NCI-H146 treated with DMSO at 0.1 percent for 48 hours (cell line): ENCODE measurements around the gene OR52I2.

Source experiments
- DNase-seq: peaks from one replicate; lab custom pipeline; 2025; ENCODE audit not compliant: unreplicated experiment; lab: John Stamatoyannopoulos, UW

The OR52I2 gene

DNA sequence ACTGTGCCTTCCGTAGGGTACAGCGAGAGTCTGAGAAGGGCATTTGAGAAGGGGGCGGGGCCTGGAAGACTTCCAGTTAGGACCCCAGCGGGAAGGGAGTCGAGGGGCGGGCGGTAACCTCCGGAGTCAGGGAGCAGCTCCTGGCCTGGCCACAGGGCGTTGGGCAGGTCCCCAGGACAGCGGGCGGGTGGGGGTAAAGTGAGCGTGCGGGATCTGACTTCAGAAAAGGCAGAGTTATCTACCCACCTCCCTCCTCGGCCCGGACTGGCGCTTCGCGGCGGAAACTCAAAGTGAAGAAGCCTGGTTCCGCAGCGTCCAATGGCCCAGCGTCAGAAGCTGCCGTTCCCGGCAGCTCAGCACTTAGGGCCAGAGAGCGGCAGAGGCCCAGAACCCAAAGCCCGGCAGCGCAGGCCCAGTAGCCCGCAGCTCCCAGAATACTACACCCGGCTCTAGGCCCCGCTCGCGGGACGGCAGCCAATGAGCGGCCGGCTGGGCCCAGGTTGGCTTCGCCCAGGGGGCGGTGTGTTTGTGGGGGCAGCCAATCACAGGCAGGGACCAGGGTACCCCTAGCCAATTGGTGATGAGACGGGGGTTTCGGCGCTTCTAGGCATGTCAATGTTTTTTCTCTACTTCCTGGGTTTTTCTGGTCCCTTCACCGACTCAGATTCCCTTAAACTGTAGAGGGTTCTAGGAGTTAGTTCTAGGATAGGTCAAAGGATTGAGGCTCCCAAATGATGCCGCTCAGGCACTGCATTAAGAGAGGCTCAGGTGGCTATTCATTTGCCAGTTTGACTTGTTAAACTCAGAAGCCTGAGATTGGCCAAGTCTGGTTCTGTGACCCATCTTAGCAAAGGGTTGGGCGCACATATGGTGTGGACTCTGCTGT, 26.5 kb downstream of the OR52I2 start, which contains the start of gene TRIM68:
Gene TRIM68 (minus strand): TSS at position 451 of the 886 bp plus-strand sequence. CDS start 2,727 bp downstream, outside the sequence.
- peak; percentile 91 for DNase-seq

DNA sequence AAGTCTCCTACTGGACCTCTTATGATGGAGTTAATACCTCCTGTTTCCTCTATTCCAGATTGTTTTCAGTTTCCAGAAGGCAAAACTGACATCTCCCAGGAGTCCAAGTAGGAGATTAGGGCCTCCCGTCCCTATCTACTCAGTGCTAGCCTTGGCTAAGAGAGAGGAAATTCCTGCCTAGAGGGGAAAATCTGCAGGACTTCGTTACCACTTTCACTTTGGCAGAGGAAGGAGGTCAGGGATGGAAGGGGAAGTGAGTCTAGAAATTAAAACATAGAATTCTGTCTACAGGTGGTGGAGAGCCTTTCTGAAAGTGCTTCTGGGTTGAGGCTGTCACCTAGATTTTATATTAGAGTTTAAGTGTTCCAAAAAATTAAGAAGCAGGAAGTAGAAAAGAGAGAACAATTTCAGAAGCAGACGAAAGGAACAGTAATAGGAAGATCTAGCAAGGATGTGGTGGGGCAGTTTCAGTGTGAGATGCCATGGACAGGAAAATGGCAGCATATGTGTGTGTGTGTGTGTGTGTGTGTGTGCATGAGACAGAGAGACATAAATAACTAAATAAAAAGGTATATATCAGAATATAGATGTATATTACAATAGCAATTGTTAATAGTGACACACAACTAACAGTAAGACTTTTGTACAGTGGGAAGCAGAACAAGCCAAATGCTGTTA, 28.9 kb downstream of the OR52I2 start:
- no peak for DNase-seq

DNA sequence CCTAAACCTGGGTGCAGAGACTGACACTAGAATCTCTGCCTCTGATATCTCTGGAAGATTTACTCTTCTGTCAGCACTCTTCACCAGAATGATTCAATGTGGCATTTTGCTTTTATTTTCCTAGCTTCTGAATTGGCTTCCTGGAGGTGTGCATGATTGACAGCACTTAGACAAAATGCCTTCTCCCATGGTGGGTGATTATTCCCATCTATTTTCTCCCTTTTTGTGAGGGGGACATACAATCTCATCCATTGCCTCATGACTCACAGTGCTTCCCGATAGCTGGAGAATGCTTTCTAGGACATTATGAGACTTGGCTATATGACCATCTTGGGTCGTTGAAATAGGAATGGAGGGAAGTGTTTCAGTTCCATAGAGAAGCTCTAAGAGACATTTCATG, 30.4 kb downstream of the OR52I2 start:
- DNase-seq: no peak

DNA sequence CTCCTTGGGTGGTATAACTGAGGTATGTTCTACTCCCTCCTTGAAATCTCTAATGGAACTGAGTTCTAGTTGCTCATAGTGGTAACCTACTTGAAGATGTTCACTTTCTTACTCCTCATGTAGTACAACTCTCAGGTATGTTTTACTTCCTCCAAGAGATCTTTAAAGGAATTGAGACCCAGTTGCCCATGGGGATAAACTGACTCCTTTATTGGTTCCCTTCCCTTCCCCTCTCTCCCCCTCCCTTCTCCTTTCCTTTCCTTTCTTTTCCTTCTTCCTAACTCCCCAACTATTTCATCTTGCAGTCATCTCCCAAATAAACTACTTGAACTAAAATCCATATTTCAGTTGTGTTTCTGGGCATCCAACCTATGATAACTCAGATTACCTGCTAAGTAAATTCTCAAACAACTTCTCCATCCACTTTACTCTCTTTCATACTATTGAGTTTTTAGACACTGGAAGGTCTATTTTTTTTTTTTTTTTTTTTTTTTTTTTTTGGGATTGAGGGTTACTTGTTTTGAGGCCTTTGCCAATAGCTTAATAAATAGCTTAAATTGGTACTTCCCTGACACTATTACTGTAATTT, 34.4 kb downstream of the OR52I2 start:
- no peak for DNase-seq

DNA sequence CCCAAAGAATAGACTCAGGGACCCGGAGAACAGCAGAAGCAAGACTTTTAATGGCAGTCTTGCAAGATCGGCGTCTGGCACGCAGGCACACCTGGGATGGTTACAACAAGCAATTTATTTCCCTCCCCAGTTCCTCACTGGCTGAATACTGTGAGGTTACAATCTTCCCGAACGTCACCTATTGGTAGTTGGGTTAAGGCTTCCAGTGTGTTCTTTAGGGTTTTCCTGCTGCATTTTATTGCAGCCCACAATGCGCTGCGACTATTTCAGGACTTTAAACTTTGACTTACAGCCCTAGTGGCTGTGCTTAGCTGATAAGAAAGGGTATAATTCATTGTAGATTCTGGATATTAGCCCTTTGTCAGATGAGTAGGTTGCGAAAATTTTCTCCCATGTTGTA, 38.0 kb downstream of the OR52I2 start:
- no peak for DNase-seq

DNA sequence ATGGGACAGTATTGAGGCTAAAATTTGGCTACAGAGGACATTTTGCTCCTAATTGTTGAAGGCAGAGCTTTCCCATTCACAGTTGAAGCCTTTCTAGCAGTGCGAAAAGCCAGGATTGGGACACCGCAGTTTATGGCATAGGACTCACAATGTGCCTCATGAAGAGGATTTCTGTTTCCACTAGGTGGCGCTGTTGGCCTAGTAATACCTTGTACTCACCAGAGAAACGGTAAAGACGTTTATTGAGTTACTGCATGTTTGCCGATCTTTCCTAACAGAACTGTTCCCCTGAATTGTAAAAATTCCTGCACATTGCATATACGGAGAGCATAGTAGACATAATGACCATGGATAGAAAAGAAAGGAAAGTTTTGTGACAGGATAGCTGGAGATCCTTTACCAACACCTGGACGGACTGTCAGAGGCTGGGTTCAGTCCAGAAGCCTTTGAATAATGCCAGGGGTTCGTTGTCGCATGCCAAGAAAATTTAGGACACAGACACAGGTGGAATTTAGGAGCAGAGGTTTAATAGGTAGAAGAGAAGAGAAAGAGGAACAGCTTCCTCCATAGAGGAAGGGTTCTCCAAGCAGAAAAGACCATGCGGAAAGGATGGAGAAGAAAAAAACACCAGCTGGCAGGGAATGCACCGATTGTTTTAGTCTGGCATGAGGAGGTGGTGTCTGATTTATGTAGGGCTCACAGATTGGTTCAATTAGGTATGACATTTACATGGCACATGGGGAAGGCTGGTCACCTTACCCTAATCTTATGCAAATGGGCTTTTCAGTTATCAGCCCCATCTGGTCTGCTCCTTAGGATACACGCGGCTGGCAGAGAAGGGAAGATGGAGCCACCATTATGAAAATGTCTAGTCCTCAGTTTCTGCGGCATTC, 44.9 kb downstream of the OR52I2 start:
- peak; percentile 81 for DNase-seq

DNA sequence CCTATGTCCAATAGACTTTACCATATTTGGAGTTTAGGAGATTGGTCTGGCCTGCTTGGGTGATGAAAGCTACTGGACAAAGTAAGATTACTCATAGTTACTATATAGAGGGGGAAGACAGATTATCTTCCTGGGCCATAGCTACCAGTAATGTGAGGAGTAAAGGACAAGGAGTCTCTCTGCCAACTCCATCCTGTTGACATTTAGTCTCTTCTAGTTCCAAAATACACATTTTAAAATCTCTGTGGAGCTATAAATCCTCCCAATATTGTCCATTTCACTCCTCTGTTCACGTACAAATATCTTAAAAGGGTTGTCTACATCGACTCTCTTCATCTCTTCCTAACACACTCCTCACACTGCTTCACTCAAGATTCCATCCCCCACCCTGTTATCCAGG, 54.6 kb downstream of the OR52I2 start:
- no peak for DNase-seq

DNA sequence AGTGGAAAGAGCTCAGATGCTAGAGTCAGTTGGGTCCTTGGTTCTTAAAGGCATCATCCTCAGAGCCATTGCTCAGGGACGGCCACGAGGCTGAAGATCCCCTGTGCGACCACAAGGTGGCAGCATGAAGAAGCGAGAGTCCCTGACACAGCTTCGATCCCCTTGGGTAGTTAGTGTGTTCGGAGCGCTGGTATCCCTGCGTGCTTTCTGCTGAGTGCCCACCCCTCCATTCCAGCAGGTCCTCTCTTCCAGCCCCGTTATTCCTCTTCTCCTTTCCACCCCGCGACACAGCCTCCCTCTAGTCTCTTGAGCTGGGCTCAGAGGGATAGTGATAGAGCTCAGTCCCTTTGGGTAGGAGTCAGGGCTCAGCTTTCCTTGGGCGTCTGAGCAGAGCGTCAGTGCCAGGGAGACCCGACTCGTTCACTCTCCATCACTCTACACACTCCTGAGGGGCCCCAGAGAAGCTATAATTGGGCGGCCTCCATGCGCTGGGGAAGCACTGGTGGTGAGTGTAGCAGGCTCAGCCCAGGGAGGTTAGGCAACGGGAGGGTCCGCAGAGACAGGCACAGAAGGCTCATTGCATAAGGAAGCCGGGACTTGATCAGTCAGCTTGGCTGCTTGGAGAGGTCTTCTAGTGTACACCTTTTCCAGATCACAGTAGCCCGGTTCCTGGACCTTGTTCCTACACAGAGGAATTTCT, 55.6 kb downstream of the OR52I2 start, which contains the start of gene OR51D1:
Gene OR51D1 (plus strand): TSS at position 516 of the 700 bp plus-strand sequence. CDS start 2,314 bp downstream, outside the sequence.
- peak; percentile 79 for DNase-seq

DNA sequence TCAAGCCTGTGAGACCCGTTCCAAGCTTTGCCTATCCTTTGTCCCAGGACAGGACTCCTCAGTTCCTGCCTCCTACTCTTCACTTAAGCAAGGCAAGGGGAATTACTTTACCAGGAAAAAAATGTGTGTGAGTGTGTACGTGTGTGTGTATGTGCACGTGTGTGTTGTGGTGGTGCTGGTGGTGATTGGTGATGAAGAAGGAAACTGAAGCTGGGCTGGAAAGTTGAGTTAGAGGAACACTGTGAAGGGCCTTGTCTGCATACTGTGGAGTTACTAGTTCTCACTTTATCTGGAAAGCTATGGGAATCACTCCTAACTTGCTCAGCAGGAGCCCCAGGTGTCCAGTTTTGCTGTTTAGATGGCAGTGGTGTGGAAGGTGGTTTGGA, 56.1 kb downstream of the OR52I2 start:
- DNase-seq: peak; percentile 14

GRCh38 chr11:4639931-4640330, 58.4 kb downstream of the OR52I2 start:
- no peak for DNase-seq

DNA sequence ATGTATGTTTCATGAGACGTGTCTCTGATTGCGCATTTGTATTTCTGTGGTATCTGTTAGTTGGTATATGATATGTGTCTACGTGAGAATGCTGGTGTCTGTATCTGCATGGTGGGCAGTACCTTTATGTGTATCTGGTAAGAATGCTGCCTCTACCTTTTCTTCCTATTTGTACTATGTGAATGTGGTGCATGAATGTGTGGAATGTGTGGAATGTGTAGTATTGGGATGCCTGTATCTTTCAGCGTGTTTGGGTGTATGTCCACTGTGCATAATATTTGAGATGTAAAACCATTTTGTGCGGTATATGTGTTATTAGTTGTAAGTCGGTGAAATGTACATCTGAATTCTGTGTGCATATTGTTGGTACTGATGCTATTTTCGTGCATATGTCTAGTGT, 60.0 kb downstream of the OR52I2 start:
- no peak for DNase-seq

DNA sequence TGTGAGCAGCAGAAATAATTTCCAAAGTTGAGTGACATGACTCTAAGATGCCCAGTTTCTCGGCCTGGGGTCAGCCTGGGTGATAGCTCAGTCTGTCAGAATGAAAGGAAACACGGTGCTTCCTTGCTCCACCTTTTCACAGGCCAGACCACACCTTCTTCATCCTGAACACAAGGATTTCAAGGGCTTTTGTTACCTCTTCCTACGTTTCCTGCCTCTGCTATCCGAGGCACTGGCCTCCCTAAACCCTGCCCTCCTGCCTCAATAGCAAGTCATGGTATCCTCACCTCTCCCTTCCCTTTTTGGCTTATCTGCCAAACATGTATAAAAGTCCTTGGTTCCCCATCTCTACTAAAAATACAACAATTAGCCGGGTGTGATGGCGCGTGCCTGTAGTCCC, 60.5 kb downstream of the OR52I2 start:
- DNase-seq: no peak
